ENCODE data around the gene MAZ.

- no peak for TF ChIP-seq CTCF (IDR thresholded peaks at IDR 0.05)
- TF ChIP-seq EP300 (IDR thresholded peaks at IDR 0.05): no peak
- no peak for TF ChIP-seq POLR2AphosphoS5 (IDR thresholded peaks at IDR 0.05)
- TF ChIP-seq POLR2A (IDR thresholded peaks at IDR 0.05): no peak
Observed at GRCh38 chr16:29779474-29779873, 26.9 kb upstream of the MAZ start.
